GM12878 (cell line): Measurements from ENCODE around the gene PTBP3. TPM values are rescaled to one million over a fixed set of nuclear protein-coding genes. Genes with fewer than 3 reads are reported as not detected.

Experiments
- BHLHE40 ChIP-seq, 2 experiments: fragments of 450-650 bp in 1 of 2; IDR thresholded peaks; 2 replicates each; pipeline ENCODE4 v1.6.1; 2011 to 2017; ENCODE audit warnings: low read depth in 2 of 2, borderline replicate concordance in 1 of 2, improper control_type of control experiment in 1 of 2, low read length in 1 of 2, mild to moderate bottlenecking in 1 of 2
- CBFB ChIP-seq: IDR thresholded peaks from 2 replicates; pipeline ENCODE4 v1.6.1; 2016; ENCODE audit warnings: antibody characterized with exemption, low read depth
- CEBPB ChIP-seq, 2 experiments: fragments of 150-350 bp in 1 of 2; IDR thresholded peaks; 2 replicates each; pipeline ENCODE4 v1.6.1; 2012 to 2014; ENCODE audit warnings: low read depth in 2 of 2, low read length in 2 of 2, borderline replicate concordance in 1 of 2, inconsistent platforms in 1 of 2
- CREB1 ChIP-seq: IDR thresholded peaks from 2 replicates; pipeline ENCODE4 v1.6.1; 2012; ENCODE audit warnings: low read depth, mild to moderate bottlenecking, inconsistent platforms
- EGR1 ChIP-seq, 2 experiments: IDR thresholded peaks; 1 replicate in 1 of 2; 2 replicates in 1 of 2; pipeline ENCODE4 v1.6.1; 2011 to 2012; ENCODE audit warnings: low read depth in 2 of 2, low read length in 2 of 2, borderline replicate concordance in 1 of 2, mild to moderate bottlenecking in 1 of 2, moderate library complexity in 1 of 2
- HSF1 ChIP-seq: fragments of 150-350 bp; IDR thresholded peaks from 2 replicates; pipeline ENCODE4 v1.6.1; 2014; ENCODE audit warnings: mild to moderate bottlenecking, low read depth, low read length
- IKZF2 ChIP-seq, 2 experiments: fragments of 450-650 bp; IDR thresholded peaks; 2 replicates each; pipeline ENCODE4 v1.6.1; 2017; ENCODE audit warnings: mild to moderate bottlenecking in 2 of 2, moderate library complexity in 2 of 2
- MEF2A ChIP-seq: IDR thresholded peaks from 2 replicates; pipeline ENCODE4 v1.6.1; 2011; ENCODE audit warnings: low read depth, mild to moderate bottlenecking, low read length, moderate library complexity; ENCODE audit not compliant: insufficient read depth
- MEF2B ChIP-seq: fragments of 450-650 bp; IDR thresholded peaks from 2 replicates; pipeline ENCODE4 v1.6.1; 2018; ENCODE audit warnings: mild to moderate bottlenecking, moderate library complexity; ENCODE audit not compliant: partially characterized antibody, poor library complexity, severe bottlenecking
- MLLT1 ChIP-seq: fragments of 450-650 bp; IDR thresholded peaks from 2 replicates; pipeline ENCODE4 v1.6.1; 2016; ENCODE audit warnings: mild to moderate bottlenecking
- NRF1 ChIP-seq: conservative IDR thresholded peaks from 2 replicates; pipeline ENCODE4 v1.6.1; 2011; ENCODE audit warnings: mild to moderate bottlenecking, low read depth, low read length, improper control_type of control experiment
- POLR2A ChIP-seq: IDR thresholded peaks from 2 replicates; pipeline ENCODE4 v1.6.1; 2011; ENCODE audit warnings: low read depth, mild to moderate bottlenecking, low read length
- POLR2AphosphoS5 ChIP-seq: IDR thresholded peaks from 2 replicates; pipeline ENCODE4 v1.6.1; 2011; ENCODE audit warnings: mild to moderate bottlenecking, low read length, inconsistent platforms
- RB1 ChIP-seq: fragments of 450-650 bp; formaldehyde crosslinking; IDR thresholded peaks from 2 replicates; pipeline ENCODE4 v1.6.1; 2017; ENCODE audit warnings: mild to moderate bottlenecking, borderline replicate concordance
- REST ChIP-seq: IDR thresholded peaks from 2 replicates; pipeline ENCODE4 v1.6.1; 2012; ENCODE audit warnings: mild to moderate bottlenecking, low read depth, low read length
- RUNX3 ChIP-seq: IDR thresholded peaks from 2 replicates; pipeline ENCODE4 v1.6.1; 2012; ENCODE audit warnings: low read length, inconsistent platforms
- STAT1 ChIP-seq: fragments of 450-650 bp; conservative IDR thresholded peaks from 2 replicates; pipeline ENCODE4 v1.6.1; 2014; ENCODE audit warnings: antibody characterized with exemption, mild to moderate bottlenecking
- STAT3 ChIP-seq: IDR thresholded peaks from 2 replicates; pipeline ENCODE4 v1.6.1; 2011; ENCODE audit warnings: low read depth, low read length, improper control_type of control experiment
- YY1 ChIP-seq: IDR thresholded peaks from 2 replicates; pipeline ENCODE4 v1.6.1; 2011; ENCODE audit warnings: low read depth, mild to moderate bottlenecking, low read length
- polyA plus RNA-seq, 11 experiments: library from polyadenylated mRNA; depleted of rRNA in 4 of 11; unstranded in 6 of 11; stranded (reverse) in 5 of 11; fragments of >200 nt; fragmentation: Nextera tagmentation in 4 of 11; fragmentation: Illumina TruSeq in 1 of 11; extraction: Ambion mirVana in 4 of 11; extraction: Trizol in 1 of 11; gene quantifications; 1 replicate in 1 of 11; 2 replicates in 10 of 11; pipeline versions ENCODE4 v1.2.1 to v1.2.3, GENCODE V29; 2011 to 2016; ENCODE audit warnings: inconsistent platforms in 2 of 11, missing spikeins in 2 of 11, low read depth in 1 of 11
- total RNA-seq, 4 experiments: library from RNA; depleted of rRNA in 3 of 4; stranded (reverse); fragments of >200 nt in 3 of 4; fragmentation: Illumina TruSeq in 1 of 4; extraction: Trizol in 1 of 4; gene quantifications; 2 replicates each; pipeline versions ENCODE4 v1.2.1 to v1.2.3, GENCODE V29; 2013 to 2021
- TF ChIP-seq, protein P1 (sequence below): IDR thresholded peaks from 2 replicates; pipeline ENCODE4 v1.6.1; 2012; ENCODE audit warnings: low read depth, low read length, improper control_type of control experiment

PTBP3 gene
- total and polyA plus RNA-seq, 10 of the 15 experiments (the other 5 are each of a cell fraction or from before 2014, with no cell fraction given) = 12.5 to 104 (median 52.7) TPM

DNA sequence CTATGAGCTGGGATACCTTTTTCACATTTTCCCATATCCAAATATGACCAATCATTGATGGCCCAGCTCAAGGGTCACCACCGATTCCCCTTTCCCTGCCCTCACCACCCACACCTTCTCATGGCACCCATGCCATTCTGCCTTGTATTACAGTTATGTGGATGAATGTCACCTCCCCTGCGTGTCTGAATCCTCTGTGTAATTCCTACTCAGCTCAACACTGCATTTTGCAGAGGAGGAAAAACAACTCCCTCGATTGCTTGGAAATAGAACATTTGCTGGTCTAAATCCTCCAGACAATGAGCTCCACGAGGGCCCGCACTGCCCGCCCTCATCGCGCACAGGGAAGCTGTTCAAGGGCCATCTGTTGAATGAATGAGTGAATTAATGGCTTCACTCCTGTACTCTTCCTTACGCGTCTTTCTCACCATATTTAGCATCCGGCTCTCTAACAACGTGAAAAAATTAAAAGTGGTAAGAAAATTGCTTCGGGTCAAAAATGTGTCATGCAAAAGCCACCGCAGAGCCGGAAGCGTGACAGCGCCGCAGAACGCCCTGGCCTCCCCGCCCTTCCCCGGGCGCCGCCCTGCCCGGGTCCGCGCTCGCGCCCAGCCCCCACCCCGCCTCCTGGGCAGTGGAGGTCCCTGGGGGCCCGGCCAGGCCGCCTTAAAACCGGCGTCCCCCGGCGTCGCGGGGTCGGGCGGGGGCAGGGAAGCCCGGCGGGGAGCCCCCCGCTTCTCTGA is 159.0 kb downstream of the PTBP3 start (continued):
- no peak for TF ChIP-seq MLLT1
- TF ChIP-seq POLR2AphosphoS5 = no peak
- TF ChIP-seq MEF2B = peak; percentile 37
- TF ChIP-seq RB1 = no peak
- TF ChIP-seq, protein P1, sequence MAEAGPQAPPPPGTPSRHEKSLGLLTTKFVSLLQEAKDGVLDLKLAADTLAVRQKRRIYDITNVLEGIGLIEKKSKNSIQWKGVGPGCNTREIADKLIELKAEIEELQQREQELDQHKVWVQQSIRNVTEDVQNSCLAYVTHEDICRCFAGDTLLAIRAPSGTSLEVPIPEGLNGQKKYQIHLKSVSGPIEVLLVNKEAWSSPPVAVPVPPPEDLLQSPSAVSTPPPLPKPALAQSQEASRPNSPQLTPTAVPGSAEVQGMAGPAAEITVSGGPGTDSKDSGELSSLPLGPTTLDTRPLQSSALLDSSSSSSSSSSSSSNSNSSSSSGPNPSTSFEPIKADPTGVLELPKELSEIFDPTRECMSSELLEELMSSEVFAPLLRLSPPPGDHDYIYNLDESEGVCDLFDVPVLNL = no peak
- no peak for TF ChIP-seq IKZF2 (IDR thresholded peaks at IDR 0.05)
- TF ChIP-seq NRF1 = no peak
- TF ChIP-seq CBFB = no peak
- TF ChIP-seq CREB1 = peak; percentile 40; the same call in 1 of the 2 replicates
- no peak for TF ChIP-seq STAT3
- peak; percentile 79 for TF ChIP-seq RUNX3
- TF ChIP-seq EGR1 (IDR thresholded peaks at IDR 0.05; ENCODE audit: borderline replicate concordance in 1 of 2, low read depth in 2 of 2, low read length in 2 of 2) = peak in 1 of 2 experiments; percentile 12; a peak in 1 of 3 replicates
- TF ChIP-seq POLR2A = peak; percentile 38
- TF ChIP-seq HSF1 = no peak
- no peak for TF ChIP-seq YY1
- no peak for TF ChIP-seq CEBPB (IDR thresholded peaks at IDR 0.05; ENCODE audit: borderline replicate concordance in 1 of 2, low read depth in 2 of 2, low read length in 2 of 2)
- TF ChIP-seq REST = no peak
- peak in 1 of 2 experiments; percentile 38; a peak in 2 of 4 replicates for TF ChIP-seq BHLHE40 (IDR thresholded peaks at IDR 0.05; ENCODE audit: borderline replicate concordance in 1 of 2, low read depth in 2 of 2, low read length in 1 of 2)
- TF ChIP-seq MEF2A = 0 out of 2 replicates have a peak, but pooled peaks have one; percentile 21
- no peak for TF ChIP-seq STAT1
